Glomerular visceral epithelial cell (primary cell): ENCODE measurements around the gene RUNX3.

Experiments
- DNase-seq: peaks from one replicate; pipeline ENCODE4 v3.0.0-alpha.2; 2016; ENCODE audit errors: extremely low spot score

RUNX3 gene

DNA sequence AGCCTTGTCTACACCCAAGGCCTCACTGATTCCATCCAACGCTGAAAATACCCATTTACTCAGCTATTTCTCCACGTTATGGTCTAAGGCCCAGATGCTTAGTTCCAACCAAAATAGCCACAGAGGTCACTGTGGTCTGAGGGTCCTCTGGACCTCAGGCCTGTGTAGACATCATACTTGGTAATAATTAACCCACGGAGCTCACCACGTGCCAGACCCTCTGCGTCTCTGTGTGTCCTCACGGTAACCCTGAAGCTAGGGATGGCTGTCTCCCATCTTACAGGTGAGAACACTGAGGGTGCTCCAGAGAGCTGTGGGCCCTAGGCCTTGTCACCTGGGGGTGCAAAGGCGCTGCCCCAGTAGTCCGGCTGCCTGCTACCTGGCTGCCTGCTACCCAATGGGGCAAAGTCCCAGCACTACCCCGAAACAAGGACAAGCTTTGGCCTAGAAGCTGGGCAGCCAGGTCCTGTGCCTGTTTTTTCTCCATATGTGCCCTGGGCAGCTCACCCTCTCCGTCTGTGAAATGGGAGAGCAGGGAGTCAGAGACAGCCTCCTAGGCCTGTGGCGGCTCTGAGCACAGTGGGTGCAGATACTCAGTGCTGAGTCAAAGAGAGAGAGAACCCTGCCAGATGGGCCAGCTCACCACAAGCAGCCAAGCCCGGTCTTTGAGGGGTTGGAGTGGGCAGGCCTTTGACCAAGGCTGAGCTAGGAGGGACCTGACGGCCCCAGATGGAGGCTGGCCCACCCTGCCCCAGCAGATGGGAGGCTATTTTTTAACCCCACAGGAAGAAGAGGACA is 17.0 kb upstream of the RUNX3 start:
- peak; percentile 96 for DNase-seq

DNA sequence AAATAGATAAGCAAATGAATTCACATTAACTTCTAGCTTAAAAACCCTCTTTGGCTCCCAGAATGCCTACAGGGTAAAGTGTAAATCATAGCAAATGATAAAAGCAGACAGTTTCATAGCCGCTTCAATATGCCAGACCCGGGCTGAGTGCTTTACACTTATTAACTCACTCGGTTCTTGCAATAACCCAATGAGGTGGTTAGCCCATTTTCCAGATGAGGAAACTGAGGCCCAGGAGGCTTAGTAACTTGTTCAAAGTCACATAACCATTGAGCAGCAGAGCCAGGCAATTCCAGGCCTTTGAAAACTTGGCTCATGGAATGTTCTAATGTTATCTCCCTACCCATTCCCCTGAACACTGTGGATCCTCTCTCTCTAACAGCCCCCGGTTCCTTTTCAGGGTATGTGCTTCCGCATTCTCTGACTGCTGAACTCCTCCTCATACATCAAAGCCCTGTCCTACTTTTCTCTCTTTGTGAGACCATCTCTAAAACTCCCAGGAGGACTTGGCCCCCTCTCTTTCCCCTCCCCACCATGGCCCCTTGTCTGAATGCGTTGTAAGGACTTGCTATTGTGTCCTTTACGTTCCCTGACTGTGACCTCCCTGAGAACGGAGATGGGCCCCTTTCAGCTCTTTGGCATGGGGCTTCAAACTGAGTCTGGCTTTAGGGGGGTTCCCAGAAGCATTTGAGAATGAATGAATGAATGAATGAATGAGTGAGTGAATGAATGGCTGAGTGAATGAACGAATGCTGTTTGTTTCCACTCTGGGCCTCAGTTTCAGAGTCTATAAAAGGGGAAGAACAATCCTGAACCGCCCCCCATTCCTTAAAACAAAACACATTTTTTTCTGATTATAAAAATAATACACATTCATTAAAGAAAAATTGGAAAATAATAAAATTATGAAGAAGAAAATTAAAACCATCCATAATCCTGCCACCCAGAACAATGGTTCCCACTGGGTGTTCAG is 15.6 kb upstream of the RUNX3 start:
- no peak for DNase-seq

DNA sequence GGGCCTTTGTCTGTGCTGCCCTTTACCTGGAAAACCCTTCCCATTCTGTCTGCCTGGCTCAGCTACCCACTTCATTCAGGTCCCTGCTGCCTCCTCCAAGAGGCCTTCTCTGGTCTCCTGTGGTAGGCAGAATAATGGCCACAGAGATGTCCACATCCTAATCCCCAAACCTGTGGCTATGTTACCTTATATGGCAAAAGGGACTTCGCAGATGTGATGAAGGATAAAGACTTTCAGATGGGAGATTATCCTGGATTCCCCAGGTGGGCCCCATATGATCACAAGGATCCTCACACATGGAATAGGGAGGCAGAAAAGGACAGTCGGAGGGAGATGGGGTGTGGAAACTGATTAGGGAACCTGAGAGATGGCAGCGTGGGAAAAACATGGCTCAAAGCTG is 14.2 kb upstream of the RUNX3 start:
- DNase-seq = no peak

DNA sequence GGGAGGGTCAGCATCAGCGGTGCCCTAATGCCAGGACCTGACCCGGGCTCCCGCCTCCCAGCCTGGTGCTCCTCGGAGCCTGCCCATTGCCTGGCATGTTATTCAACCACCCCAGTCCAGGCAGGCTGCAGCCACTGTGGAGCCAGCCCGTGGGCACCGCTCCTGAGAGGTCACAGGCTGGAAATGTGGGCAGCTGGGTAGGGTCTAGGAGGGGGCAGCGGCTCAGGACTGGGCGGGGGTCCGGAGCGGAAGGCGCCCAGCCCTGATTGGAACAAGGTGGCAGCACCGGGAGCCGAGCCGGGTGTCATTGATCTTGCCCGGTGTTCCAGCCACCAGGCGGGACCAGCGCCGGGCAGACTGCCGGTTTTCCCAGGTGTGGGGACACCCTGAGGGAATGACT is 12.7 kb upstream of the RUNX3 start:
- DNase-seq = no peak

DNA sequence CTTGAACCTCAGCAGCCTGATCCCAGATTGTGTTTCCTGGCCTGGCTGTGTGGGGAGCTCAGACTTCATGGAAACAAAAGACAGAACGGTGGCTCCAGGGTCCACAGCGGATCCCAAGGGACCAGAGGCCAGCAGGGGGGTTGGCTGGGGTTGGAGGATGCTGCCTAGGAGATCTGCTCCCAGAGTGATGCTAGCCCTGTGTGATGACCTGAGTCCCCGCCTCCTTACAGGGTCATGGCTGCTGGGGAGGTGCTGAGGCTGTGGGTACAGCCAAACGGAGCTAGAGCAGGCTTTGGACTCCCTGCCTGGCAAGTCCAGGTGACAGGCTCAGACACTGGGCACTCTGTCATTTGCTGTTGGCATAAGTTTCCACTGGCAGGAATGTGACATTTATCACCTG is 11.5 kb upstream of the RUNX3 start:
- no peak for DNase-seq

DNA sequence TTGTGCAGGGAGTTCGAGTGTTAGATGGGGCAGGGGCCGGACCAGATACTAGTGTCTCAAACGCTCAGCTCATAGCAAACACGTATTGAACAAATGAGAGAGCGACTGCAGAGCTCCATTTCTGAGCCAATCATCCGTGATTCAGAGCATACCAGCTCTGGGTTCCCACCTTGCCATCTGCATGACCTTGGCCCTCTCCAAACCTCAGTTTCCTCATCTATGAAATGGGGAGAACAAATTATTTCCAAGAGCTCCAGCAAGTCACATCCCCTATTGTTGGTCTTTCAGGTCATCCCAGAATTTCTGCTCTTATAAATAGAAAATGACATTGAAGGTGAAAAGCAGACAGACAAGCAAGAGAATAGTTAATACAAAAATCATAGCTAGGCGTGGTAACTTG is 10.2 kb upstream of the RUNX3 start:
- no peak for DNase-seq

DNA sequence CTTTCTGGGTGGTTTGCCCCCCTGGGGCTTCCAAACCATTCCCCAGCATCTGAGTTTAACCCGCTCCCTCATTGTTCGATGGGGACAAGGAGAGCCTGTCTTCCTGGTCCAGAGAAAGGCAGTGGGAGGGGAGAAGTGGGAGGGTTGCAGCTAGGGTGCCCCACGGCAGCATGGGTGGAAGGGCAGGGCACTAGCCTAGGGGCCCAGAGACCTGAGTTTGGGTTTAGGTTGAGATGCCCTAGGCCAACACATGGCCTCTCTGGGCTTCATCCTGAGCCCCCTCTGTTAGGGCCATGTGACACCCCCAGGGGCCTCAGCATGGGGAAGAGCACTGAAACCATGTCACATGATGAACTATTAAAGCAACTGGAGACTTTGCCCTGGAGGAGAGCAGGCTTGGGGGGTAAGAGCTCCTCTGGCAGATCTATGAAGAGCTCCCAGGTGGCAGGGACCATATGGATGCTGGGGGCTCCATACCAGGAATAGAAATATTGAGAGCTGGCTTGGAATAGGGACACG is 9.7 kb upstream of the RUNX3 start:
- no peak for DNase-seq

DNA sequence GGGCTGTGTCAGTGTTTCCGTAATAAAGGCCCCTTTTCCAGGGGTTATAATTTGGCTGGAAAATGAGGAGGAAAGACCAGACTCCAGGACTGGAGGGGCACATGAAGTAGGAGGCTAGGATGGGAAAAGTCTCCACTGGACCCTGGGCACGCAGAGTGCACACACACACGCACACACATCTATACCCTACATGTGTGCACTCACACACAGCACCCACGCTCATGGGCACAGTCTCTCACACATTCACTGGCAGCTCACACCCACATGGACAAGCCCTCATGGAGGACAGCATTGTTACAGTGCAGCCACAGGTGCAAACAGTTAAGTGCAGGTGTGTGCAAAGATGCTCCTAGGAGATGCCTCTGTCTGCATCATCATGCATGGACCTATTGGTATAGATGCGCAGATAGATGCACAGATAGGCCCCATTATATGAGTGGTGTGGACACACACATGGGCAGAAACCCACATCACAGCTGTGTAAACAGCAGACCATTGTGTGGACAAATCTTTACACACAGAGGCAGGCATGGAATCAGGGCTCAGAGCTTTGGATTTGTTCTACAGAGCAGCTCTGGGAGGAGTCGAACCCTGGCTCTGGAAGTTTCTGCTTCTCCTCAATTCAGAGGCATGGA is 9.1 kb upstream of the RUNX3 start:
- no peak for DNase-seq

DNA sequence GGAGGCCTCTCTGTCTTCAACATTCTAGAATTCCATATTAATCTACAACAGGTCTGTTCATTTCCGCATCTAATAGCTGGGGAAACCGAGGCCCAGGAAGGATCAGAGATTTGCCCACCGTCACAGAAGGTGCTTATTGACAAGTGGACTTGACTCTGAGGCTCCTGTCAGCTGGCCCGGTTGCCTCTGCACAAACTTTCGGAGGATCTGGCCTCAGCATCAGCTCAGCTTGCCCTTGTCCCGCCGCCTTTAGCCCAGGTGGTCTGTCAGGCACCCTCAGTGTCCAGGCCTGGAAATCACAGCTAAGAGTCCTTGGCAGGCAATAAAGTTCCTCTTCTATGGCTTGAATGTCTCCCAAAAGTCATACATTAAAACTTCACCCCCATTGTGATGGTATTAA is 8.2 kb upstream of the RUNX3 start:
- no peak for DNase-seq

DNA sequence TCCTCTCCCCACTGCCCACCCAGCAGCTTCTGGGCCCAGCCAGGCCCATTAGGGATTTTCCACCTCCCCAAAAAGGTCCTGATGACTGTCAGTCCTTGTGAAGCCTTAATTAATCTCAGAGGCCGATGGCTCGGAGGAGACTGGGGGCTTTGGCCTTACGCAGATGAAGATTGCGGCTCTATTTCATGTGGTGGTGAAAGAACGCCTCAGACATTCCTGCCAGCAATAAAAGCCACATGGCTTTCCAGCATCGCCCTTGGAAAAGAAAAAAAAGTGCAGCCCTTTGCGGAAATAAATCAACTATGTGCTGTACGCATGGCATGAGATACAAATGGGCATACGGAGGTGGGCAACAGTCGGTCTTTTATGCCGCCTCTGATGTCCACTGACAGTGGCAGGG is 6.6 kb upstream of the RUNX3 start:
- no peak for DNase-seq

DNA sequence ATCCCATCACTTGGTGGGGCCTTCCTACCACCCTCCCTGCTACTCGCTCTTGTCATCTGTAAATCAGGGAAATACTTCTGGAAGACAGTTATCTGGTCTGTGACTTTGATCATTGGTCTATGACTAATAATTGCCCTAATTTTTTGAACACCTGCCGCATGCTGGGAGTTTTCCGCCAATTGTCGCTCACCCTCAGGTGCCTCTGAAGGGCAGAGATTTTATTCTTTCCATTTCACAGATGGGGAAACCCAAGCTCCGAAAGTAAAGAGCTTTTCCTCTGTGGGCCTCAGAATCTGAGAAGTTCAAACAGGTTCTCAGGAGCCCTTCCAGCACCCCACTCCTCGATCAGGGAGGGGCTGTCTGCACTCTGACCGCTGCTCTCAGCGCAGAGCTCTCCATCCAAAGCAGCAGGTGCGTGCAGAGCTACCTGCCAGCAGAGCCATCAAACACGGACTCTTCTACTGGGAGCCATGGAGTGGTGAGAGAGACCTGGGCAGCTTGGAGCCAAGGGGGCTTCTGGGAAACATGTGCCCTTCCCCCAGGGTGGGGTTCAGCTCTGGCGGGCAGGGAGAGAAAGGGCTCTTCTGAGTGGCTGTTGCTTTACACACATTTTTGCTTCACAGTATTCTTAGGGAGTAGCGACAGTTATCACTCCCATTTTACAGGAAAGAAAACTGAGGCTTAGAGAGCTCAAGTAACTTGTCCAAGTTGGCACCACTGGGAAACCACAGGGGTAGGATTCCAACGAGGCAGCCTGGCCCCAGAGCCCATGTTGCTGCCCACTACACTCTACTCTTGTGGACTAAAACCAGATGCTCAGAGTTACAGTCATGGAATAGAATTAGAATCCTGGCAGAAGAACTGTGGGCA is 5.8 kb upstream of the RUNX3 start:
- no peak for DNase-seq

DNA sequence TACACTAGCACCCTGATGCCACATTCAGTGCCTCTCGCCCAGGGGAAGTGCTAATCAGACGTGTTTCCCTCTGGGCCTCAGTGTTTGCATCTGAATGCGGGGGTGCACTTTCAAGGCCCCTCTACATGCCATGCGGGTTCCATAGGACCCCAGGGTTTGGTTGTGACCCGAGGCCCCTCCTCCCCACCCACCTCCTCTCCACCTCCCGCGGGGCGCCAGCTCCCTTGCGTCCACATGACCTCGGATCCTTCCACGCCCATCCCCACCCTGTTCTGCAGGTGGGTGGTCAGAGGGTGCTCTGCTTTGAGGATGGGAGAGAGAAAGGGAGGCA is 5.1 kb upstream of the RUNX3 start:
- DNase-seq = no peak

DNA sequence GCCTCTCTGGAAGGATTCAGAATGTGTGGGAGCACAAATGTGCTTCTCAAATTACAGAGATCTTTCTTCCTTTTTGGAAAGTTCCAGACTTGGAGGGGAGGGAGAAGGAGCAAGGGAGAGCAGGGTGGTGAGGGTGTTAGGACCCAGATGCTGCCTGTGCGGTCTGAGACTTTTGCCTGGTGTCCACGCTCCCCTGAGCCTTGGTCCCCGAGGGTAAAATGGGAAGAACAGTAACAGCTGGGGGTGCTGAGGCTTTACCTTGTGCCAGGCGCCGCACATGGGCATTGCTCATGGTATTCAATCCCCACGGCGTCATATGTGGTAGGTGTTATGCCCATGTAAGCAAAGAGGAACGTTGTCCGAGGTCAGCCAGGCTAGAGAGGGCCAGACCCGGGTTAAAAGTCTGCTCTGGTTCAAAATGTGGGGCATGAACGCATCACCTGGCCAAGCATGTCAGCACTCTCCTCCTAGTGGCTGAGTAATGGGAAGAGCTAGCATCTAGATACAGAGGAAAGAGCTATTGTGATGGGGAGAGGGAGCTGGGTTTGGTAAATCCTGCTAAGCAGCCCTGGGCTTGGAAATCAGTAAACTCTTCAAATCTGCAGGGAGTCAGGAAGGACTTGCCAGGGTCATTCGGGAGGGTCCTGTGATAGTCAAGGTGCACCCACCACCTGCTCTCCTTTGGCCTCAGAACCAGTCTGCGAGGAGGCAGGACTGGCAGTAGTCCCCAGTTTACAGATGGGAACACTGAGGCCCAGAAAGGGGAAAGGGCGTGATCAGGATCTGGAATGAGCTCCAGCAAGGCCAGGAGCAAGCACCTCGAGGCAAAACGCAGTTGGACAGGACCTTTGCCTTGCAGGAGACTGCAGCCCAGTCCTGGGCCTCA is 4.5 kb upstream of the RUNX3 start:
- DNase-seq = no peak

DNA sequence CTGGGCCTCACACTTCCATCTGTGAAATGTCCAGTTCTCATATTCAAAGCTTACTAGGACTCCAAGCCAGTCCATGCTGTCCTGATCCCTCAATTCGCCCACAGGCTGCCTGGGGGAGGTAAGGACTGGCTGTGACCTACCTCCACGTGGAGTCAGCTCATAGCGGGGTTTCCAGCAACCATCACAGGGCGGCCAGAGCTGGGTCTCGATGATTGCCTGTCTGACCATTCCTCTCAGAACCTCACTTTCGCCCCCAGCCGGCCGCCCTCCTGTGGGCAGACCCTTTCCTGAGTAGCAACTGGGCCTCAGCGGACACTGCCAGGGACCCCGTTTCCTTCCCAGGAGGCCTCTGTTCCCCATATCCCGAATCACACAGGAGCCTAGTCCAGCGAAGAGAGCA is 3.4 kb upstream of the RUNX3 start:
- DNase-seq = no peak

DNA sequence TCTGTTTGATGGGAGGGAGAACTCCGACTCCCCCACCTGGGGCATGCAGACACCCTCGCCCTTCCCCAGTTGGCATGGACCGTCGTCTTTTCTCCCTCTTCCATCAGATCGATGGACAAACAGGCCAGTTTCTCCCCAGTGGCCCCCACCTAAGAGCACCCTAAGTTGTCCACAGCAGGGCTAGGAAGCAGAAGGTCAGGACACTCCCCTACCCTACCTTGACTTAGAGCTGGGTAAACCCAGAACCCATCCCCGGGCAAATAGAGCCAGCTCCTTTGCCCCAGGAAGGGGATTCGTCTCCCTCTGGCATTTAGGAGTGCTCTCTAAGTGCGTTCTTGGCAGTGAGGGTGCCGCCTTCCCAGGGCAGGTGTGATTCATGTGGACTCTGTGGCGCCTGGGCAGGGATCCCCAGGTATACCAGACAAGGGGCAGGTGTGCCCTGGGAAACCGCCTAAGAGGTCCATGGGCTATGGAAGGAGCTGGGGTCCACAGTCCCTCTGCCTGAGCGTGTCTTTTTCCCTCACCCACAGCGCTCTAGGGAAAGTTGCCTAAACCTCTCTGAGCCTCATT is 2.7 kb upstream of the RUNX3 start:
- DNase-seq = no peak

DNA sequence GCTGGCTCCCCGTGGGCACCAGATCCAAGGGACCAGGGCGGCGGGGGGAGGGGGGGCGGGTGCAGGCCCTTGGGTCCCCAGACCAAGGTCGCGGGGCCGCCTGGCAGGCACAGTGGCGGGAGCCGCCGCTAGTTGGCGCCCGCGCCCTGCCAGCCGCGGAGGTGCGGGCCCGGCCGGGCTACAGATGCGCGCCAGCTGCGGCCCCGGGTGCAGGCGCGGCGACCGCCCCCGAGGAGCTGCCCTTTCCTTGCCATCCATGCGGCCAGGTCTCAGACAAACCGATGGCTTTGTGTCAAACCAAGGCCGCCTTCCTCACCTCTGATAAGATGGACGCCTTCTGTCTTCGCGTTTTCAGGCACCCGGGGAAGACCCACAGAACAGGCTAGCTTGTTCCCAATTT is 2.2 kb upstream of the RUNX3 start:
- DNase-seq = peak; percentile 34

DNA sequence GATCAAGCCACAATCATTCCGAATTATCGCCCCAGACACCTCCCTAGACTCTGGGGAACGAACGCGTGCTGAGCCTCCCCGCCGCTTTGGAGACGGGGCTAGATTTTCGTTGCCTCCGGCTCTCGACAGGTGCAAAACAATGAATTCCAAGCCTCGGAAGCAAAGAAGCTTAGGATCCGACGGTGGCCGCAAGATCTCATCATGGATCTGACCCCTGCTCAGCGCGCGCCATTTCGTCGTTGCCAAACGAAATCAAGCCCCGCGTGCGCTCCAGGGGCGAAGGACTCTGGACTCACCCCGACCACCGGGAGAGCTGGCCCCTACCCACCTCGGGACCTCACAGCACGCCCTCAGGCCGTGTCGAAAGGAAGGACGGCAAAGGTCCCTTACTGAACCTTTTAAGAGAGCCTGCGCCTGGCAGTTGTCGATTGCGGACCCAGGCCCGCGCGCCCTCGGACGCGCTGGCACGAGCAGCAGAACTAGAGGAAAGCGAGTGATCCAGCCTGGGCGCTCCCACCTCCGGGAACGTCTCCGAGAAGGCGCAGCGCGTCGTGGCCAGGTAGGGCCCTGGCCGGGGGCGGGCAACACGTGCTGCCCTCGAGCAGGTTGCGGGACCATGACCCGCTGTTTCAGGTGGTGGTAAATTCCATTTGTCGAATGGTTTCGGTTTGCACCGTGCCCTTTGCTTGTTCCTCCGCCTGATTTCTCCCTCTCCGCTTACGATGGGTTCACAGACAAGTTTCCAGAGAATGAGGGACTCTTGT is 1.6 kb upstream of the RUNX3 start:
- DNase-seq = no peak

DNA sequence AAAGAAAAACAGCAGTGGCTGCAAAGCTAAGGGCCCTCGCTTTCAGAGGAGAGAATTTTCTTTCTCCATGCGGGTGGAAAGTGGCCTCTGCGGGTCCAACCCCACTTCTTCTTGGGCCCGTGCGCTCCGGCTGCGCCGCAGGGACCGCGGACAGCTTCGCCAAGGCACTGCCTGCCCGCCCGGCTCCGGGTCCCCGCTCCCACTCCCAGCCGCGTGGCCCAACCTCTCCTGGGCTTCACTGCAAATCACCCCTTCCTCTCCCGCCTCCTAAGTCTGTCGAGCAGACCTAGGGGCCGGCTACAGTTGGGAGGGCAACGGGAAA is 1.0 kb upstream of the RUNX3 start:
- DNase-seq = no peak
